MV-4-11 (cell line): ENCODE data around the gene PCDHA1.

Source experiments
- DNase-seq: peaks from one replicate; lab custom pipeline; 2025; lab: John Stamatoyannopoulos, UW

Gene PCDHA1

GRCh38 chr5:140923601-140924000 is 137.7 kb downstream of the PCDHA1 start:
- no peak for DNase-seq

DNA sequence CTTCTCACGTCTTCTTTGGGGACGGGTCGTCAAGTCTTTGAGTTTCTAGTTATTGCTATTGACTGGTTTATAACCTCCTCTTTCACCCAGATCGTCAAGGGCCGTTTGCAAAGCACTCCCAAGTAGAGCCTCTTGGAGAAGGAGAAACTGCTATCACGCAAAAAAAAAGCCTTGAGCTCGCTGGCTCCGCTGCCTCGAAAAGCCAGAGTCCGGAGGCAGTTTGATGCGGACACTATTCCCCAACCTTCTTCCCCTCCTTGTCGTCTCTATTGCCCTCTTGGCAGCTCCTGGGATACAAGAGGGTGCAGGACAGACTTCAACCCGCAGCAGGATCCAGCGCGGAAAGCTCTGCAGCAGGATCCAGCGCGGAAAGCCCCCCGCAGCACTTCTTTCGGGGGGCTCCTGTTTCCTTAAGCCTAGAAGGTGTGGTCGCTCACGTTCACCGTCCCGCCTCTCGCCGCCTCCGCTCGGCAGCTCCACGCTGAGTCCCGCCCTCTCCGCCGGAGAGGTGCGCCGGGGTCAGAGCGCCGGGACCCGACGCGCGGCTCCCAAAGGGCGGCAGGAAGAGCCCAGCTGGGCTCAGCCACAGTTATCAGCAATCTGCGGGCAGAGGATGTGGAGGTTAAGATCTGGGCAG is 140.0 kb downstream of the PCDHA1 start, which contains the start of gene PCDHAC1:
Gene PCDHAC1 (plus strand): TSS at position 494 of the 637 bp plus-strand sequence. CDS start 594 bp downstream, outside the sequence.
- no peak for DNase-seq

DNA sequence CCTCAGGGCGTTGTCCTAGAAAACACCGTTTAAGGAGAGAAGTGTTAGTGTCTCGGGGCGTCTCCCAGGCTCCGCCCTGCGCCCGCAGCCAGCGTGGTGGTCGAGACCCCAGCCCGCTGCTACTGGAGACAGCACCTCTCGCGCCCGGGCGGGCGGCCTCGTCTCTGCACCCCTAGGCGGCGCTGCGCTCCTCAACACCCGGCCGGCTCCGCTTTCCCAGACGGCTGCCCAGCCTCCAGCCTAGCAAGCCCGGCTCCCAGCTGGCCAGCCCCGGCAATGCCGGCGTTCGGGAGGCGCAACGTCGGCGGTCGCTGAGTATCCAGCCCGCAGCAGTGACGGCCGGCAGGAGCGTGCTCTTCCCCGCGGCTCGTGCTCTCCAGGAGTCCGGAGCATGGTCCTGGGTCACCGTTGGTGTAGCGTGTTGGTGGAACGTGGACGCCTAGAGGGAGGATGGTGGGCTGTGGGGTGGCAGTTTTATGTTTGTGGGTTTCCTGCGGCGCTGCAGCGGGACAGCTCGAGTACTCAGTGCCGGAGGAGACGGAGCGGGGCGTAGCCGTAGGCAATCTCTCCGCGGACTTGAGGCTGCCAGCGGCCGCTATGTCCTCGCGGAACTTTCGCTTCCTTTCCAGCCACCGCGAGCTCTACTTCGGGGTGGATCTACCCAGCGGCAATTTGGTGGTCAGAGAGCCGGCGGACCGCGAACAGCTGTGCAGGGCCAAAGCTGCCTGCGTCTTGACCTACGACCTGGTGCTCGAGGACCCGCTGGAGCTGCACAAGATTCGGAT is 140.7 kb downstream of the PCDHA1 start:
- no peak for DNase-seq

DNA sequence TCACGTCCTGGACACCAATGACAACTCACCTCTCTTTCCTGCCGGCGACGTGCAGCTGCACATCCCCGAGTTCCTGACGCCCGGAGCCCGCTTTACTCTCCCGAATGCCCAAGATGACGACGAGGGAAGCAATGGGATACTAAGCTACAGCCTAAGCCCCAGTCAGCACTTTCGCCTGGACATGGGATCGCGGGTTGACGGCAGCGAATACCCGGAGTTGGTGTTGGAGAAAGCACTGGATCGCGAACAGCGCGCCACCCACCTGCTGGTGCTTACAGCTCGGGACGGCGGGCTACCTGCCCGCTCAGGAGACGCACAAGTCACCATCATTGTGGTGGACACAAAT is 141.3 kb downstream of the PCDHA1 start:
- no peak for DNase-seq

GRCh38 chr5:140934964-140935606 is 149.1 kb downstream of the PCDHA1 start:
- DNase-seq = no peak

GRCh38 chr5:140946578-140946977 is 160.6 kb downstream of the PCDHA1 start:
- no peak for DNase-seq

GRCh38 chr5:140951636-140952035 is 165.7 kb downstream of the PCDHA1 start:
- DNase-seq = no peak

- peak; percentile 79 for DNase-seq
Measured at GRCh38 chr5:140953234-140953633, 167.3 kb downstream of the PCDHA1 start.

DNA sequence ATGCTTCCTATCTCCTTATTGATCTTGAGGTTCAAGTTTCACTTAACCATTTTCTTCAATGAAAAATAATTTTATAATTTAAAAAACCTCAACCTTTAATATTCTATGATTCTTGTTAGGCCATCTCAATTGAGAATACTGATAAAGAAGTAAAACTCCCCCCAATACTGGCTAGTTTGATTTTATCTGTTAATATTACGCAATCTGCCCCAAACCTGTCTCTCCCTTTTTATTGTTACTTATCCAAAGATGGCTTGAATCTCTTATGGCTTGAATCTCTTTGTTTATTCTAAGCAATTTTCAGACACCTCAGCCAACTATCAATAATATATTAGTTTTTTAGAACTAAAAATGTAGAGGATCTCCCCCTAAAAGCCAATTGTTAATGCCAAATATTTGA is 176.2 kb downstream of the PCDHA1 start:
- DNase-seq = no peak

GRCh38 chr5:140964356-140964755 is 178.4 kb downstream of the PCDHA1 start:
- DNase-seq = no peak

DNA sequence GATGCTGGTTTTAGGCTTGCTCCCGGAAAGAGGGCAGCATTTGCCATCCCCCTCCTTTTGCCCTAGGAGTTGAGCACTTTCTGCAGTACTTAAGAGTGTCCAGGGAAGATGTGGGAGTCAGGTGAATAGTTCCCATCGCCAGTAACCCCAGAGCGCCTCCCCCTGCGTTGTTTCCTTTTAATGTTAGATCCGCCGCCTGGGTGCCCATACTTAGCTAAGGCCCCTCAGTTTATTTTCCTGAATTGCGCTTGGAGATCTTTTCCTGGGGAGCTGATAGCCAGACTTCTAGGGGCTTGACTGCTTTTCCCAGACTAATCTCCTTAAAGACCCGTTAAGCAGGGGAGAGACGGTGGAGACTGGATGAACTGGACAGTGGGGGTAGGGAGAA is 180.0 kb downstream of the PCDHA1 start:
- DNase-seq = no peak

DNA sequence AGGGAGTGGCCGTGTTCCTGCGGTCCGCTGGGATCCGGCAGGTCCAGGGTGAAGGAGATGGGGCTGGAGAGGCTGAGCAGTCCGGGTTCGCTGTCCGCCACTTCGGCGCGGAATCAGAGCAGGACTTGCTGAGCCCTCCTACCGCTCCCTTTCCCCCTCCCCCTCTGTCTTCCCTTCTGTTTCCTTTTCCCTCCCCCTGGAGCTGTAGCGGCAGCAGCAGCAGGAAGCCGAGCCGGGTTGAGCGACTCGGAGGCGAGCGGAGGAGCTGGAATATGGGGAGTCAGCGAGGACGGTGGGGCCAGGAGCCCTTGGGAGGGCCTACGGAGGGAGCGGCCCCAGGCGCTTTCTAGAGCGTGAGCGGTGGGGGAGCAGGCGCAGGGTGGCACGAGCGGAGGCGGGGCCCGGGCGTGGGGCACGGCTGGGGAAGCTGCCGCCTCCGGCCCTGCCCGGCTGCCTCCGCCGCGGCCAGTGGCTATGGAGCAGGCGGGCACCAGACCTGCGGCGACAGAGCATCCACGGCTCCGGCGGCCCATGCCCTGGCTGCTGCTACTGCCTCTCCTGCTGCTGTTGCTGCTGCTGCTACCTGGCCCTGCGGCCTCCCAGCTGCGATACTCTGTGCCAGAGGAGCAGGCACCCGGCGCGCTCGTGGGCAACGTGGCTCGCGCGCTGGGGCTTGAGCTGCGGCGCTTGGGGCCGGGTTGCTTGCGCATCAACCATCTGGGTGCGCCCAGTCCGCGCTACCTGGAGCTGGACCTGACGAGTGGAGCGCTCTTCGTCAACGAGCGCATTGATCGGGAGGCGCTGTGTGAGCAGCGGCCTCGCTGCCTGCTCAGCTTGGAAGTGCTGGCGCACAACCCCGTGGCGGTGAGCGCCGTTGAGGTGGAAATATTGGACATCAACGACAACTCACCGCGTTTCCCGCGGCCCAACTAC is 180.6 kb downstream of the PCDHA1 start, which contains the start of gene PCDHAC2:
Gene PCDHAC2 (plus strand): TSS at position 184 of the 933 bp plus-strand sequence. CDS start 291 bp downstream, at position 475.
- no peak for DNase-seq

GRCh38 chr5:140967226-140967893 is 181.4 kb downstream of the PCDHA1 start:
- DNase-seq = no peak

DNA sequence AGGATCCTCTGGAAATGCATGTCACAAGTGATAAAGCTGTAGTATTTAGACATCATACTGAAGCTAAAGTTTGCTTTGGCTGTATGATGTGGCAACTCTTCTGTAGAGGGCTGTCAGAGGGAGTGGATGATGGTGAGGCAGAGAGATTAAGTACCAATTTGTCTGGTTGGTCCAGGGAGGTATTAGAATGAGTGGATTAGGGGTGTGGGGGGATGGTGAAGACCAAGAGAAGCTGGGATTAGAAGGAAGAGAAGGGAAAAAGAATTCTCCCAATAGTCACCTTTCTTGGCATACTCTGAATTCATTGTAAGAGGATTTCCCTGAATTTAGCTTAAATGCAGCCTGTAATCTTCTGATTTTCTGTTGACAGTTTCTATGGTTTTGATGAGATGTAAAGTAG is 183.9 kb downstream of the PCDHA1 start:
- no peak for DNase-seq

DNA sequence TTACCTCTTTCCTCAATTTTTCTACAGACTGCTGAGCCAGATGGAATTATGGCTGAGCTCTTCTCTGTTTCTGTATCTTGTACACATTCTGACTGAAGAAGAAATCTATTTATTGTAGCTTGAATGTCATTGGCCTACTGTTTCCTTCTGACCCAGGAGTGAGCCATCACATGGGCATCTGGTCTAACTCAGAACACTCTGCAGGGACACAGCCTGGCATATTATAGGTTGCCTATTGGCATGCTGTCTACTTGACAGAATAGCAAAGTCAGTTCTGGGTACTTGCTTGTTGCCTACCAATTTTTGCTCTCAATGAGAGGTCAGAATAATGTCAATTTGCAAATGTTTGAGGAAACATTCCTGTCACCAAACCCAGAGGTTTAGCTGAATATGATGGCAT is 187.6 kb downstream of the PCDHA1 start:
- no peak for DNase-seq

DNA sequence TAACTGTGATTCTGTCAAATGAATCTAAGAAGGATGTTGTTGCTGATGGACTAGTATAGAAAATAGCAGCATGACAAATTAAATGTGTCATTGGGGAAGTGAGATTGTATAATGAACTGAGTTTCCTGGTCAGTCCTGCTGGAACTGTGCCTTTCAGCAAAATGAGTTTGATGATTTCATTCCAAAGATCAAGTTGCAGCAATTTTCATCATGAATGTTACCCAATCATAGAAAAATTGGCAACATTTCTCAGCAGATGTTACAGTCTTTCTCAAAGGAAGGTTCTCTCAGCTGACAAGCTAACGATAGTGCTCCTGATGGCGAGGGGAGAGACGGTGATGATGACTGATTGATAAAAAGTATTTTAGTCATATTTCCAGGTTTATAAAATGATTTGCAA is 191.1 kb downstream of the PCDHA1 start:
- DNase-seq = peak; percentile 66

DNA sequence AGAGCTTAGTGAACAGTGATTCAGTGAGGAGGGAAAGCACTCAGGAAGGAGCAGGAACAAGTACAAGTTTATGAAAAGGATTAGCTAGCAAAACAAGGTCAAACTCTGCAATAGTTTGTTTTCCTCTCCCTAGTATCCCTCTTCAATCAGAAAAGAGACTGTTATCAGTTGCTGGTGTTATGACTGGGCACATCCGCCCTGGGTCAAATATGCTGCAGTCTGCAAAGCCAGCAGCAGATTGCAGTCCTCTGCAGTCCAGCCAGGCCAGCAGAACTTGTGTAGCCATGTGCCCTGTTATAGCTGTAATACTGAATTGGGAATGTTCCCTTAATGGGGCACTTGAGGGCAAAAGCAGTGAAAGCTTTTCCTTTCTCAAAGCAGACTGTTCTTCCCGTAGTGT is 192.3 kb downstream of the PCDHA1 start:
- no peak for DNase-seq

DNA sequence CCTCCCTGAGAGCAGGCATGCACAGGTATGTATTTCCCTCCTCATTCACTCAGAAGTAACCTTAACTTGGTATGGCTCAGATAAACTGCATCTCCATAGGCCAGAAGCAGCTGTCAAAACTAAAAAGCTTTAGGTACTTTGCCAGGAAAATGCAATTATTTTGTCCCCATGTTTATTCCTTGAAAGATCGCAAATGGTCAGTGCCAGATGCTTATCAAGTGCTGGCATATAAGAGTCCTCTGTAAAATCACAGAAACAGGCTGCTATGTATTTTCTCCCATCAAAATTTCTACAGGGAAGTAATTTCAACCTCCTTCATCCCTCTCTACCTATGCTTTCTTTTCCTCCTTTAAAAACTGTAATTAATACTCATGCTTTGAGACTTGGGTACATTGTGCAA is 193.0 kb downstream of the PCDHA1 start:
- no peak for DNase-seq

GRCh38 chr5:140982083-140982716 is 196.3 kb downstream of the PCDHA1 start:
- no peak for DNase-seq

- no peak for DNase-seq
Measured at GRCh38 chr5:140986117-140986521, 200.2 kb downstream of the PCDHA1 start.

GRCh38 chr5:140988100-140988499 is 202.2 kb downstream of the PCDHA1 start:
- no peak for DNase-seq
